ENCODE results near the gene NXPE2.

Gene NXPE2

GRCh38 chr11:114713756-114714155 lies 35.4 kb downstream of the NXPE2 start:
- H3K27ac ChIP-seq (ENCODE audit: low read length, poor library complexity, severe bottlenecking), result no peak overlapping the region
- no peak overlapping the region for H2AK5ac ChIP-seq (ENCODE audit: low read length, severe bottlenecking)
- H3K27me3 ChIP-seq (ENCODE audit: control insufficient read depth in 1 of 2, insufficient read depth in 1 of 2, low read length in 2 of 2), result no peaks in the 10 kb centered on the region
- no peak overlapping the region for H2BK120ac ChIP-seq (ENCODE audit: low read depth, low read length)
- H4K8ac ChIP-seq (ENCODE audit: low read length), result no peak overlapping the region
- H3K9me3 ChIP-seq (ENCODE audit: control insufficient read depth, low read length), result peaks cover 5% of the 10 kb centered on the region
- no peak overlapping the region for H4K91ac ChIP-seq (ENCODE audit: low read length)
- WGBS, result 95% methylated on average over 1 of the region's 2 CpGs
- H3K9ac ChIP-seq (ENCODE audit: low read length), result no peak overlapping the region
- no peaks in the 10 kb centered on the region for H3K36me3 ChIP-seq (ENCODE audit: control insufficient read depth in 1 of 2, insufficient read depth in 2 of 2, low read depth in 1 of 2, low read length in 2 of 2)
- H3K4me2 ChIP-seq (ENCODE audit: low read length, poor library complexity, severe bottlenecking), result no peak overlapping the region
- DNase-seq, result no peak
- H3K14ac ChIP-seq (ENCODE audit: low read length in 2 of 2), result no peak overlapping the region
- H3K18ac ChIP-seq (ENCODE audit: low read depth in 1 of 2, low read length in 2 of 2), result no peak overlapping the region
- no peak overlapping the region for H2BK5ac ChIP-seq (ENCODE audit: low read depth, low read length, poor library complexity, severe bottlenecking)
- no peaks in the 10 kb centered on the region for H3K79me1 ChIP-seq (replicated peaks; ENCODE audit: low read length, poor library complexity, severe bottlenecking)
- no peak overlapping the region for H3K4me3 ChIP-seq (ENCODE audit: insufficient read depth in 1 of 2, low read depth in 1 of 2, low read length in 2 of 2)
- H3K4ac ChIP-seq (ENCODE audit: low read depth in 1 of 2, low read length in 2 of 2), result no peak overlapping the region
- H2BK15ac ChIP-seq (ENCODE audit: low read depth, poor library complexity, severe bottlenecking), result no peak overlapping the region
- no peak overlapping the region for H2AFZ ChIP-seq (ENCODE audit: low read depth, low read length)
- H2BK12ac ChIP-seq (ENCODE audit: low read length in 2 of 2), result no peak overlapping the region
- no peaks in the 10 kb centered on the region for H3K4me1 ChIP-seq (ENCODE audit: control insufficient read depth, insufficient read depth, low read depth, low read length)
- H3K23ac ChIP-seq (ENCODE audit: low read length in 2 of 2), result no peak overlapping the region

GRCh38 chr11:114719562-114719961 lies 41.2 kb downstream of the NXPE2 start:
- H2AK5ac ChIP-seq (ENCODE audit: low read length, severe bottlenecking), result no peak overlapping the region
- no peak overlapping the region for H3K23ac ChIP-seq (ENCODE audit: low read length in 2 of 2)
- no peak overlapping the region for H2BK12ac ChIP-seq (ENCODE audit: low read length in 2 of 2)
- H3K4me2 ChIP-seq (ENCODE audit: low read length, poor library complexity, severe bottlenecking), result no peak overlapping the region
- H3K36me3 ChIP-seq (ENCODE audit: control insufficient read depth in 1 of 2, insufficient read depth in 2 of 2, low read depth in 1 of 2, low read length in 2 of 2), result no peaks in the 10 kb centered on the region
- no peak overlapping the region for H4K91ac ChIP-seq (ENCODE audit: low read length)
- H3K79me1 ChIP-seq (replicated peaks; ENCODE audit: low read length, poor library complexity, severe bottlenecking), result no peaks in the 10 kb centered on the region
- H3K14ac ChIP-seq (ENCODE audit: low read length in 2 of 2), result peak overlapping the region in 1 of 2 experiments; percentile 41
- no peak overlapping the region for H2BK15ac ChIP-seq (ENCODE audit: low read depth, poor library complexity, severe bottlenecking)
- H3K9me3 ChIP-seq (ENCODE audit: control insufficient read depth, low read length), result no peaks in the 10 kb centered on the region
- WGBS, result 83% methylated on average over 5 of the region's 5 CpGs
- no peak overlapping the region for H2BK5ac ChIP-seq (ENCODE audit: low read depth, low read length, poor library complexity, severe bottlenecking)
- no peak overlapping the region for H3K4ac ChIP-seq (ENCODE audit: low read depth in 1 of 2, low read length in 2 of 2)
- no peak overlapping the region for H2BK120ac ChIP-seq (ENCODE audit: low read depth, low read length)
- H3K18ac ChIP-seq (ENCODE audit: low read depth in 1 of 2, low read length in 2 of 2), result no peak overlapping the region
- no peak overlapping the region for H3K9ac ChIP-seq (ENCODE audit: low read length)
- H3K27ac ChIP-seq (ENCODE audit: low read length, poor library complexity, severe bottlenecking), result no peak overlapping the region
- no peak overlapping the region for H2AFZ ChIP-seq (ENCODE audit: low read depth, low read length)
- H3K4me3 ChIP-seq (ENCODE audit: insufficient read depth in 1 of 2, low read depth in 1 of 2, low read length in 2 of 2), result no peak overlapping the region
- no peaks in the 10 kb centered on the region for H3K4me1 ChIP-seq (ENCODE audit: control insufficient read depth, insufficient read depth, low read depth, low read length)
- no peak overlapping the region for H4K8ac ChIP-seq (ENCODE audit: low read length)
- no peaks in the 10 kb centered on the region for H3K27me3 ChIP-seq (ENCODE audit: control insufficient read depth in 1 of 2, insufficient read depth in 1 of 2, low read length in 2 of 2)
- no peak for DNase-seq

GRCh38 chr11:114724916-114725524 lies 46.7 kb downstream of the NXPE2 start:
- no peaks in the 10 kb centered on the region for H3K36me3 ChIP-seq (ENCODE audit: control insufficient read depth in 1 of 2, insufficient read depth in 2 of 2, low read depth in 1 of 2, low read length in 2 of 2)
- no peaks in the 10 kb centered on the region for H3K4me1 ChIP-seq (ENCODE audit: control insufficient read depth, insufficient read depth, low read depth, low read length)
- H3K23ac ChIP-seq (ENCODE audit: low read length in 2 of 2), result no peak overlapping the region
- no peak overlapping the region for H3K14ac ChIP-seq (ENCODE audit: low read length in 2 of 2)
- no peak overlapping the region for H3K4me3 ChIP-seq (ENCODE audit: insufficient read depth in 1 of 2, low read depth in 1 of 2, low read length in 2 of 2)
- no peak overlapping the region for H3K18ac ChIP-seq (ENCODE audit: low read depth in 1 of 2, low read length in 2 of 2)
- H4K91ac ChIP-seq (ENCODE audit: low read length), result no peak overlapping the region
- H2BK12ac ChIP-seq (ENCODE audit: low read length in 2 of 2), result no peak overlapping the region
- no peak overlapping the region for H2AK5ac ChIP-seq (ENCODE audit: low read length, severe bottlenecking)
- no peak overlapping the region for H2BK120ac ChIP-seq (ENCODE audit: low read depth, low read length)
- no peak overlapping the region for H2AFZ ChIP-seq (ENCODE audit: low read depth, low read length)
- no peaks in the 10 kb centered on the region for H3K27me3 ChIP-seq (ENCODE audit: control insufficient read depth in 1 of 2, insufficient read depth in 1 of 2, low read length in 2 of 2)
- H4K8ac ChIP-seq (ENCODE audit: low read length), result no peak overlapping the region
- no peak for DNase-seq
- H3K4ac ChIP-seq (ENCODE audit: low read depth in 1 of 2, low read length in 2 of 2), result no peak overlapping the region
- no peak overlapping the region for H3K27ac ChIP-seq (ENCODE audit: low read length, poor library complexity, severe bottlenecking)
- H3K79me1 ChIP-seq (replicated peaks; ENCODE audit: low read length, poor library complexity, severe bottlenecking), result no peaks in the 10 kb centered on the region
- H2BK15ac ChIP-seq (ENCODE audit: low read depth, poor library complexity, severe bottlenecking), result no peak overlapping the region
- no peak overlapping the region for H3K9ac ChIP-seq (ENCODE audit: low read length)
- H2BK5ac ChIP-seq (ENCODE audit: low read depth, low read length, poor library complexity, severe bottlenecking), result no peak overlapping the region
- WGBS, result 57% methylated on average over 1 of the region's 3 CpGs
- peaks cover 4% of the 10 kb centered on the region for H3K9me3 ChIP-seq (ENCODE audit: control insufficient read depth, low read length)
- no peak overlapping the region for H3K4me2 ChIP-seq (ENCODE audit: low read length, poor library complexity, severe bottlenecking)

- no peak overlapping the region for H3K18ac ChIP-seq (ENCODE audit: low read depth in 1 of 2, low read length in 2 of 2)
- H2AFZ ChIP-seq (ENCODE audit: low read depth, low read length), result no peak overlapping the region
- no peak overlapping the region for H4K8ac ChIP-seq (ENCODE audit: low read length)
- H4K91ac ChIP-seq (ENCODE audit: low read length), result no peak overlapping the region
- no peak overlapping the region for H3K4me3 ChIP-seq (ENCODE audit: insufficient read depth in 1 of 2, low read depth in 1 of 2, low read length in 2 of 2)
- H3K9ac ChIP-seq (ENCODE audit: low read length), result no peak overlapping the region
- H3K4ac ChIP-seq (ENCODE audit: low read depth in 1 of 2, low read length in 2 of 2), result no peak overlapping the region
- no peak overlapping the region for H3K27ac ChIP-seq (ENCODE audit: low read length, poor library complexity, severe bottlenecking)
- no peaks in the 10 kb centered on the region for H3K4me1 ChIP-seq (ENCODE audit: control insufficient read depth, insufficient read depth, low read depth, low read length)
- no peak overlapping the region for H2BK5ac ChIP-seq (ENCODE audit: low read depth, low read length, poor library complexity, severe bottlenecking)
- no peak overlapping the region for H3K14ac ChIP-seq (ENCODE audit: low read length in 2 of 2)
- no peak overlapping the region for H2BK12ac ChIP-seq (ENCODE audit: low read length in 2 of 2)
- peaks cover 4% of the 10 kb centered on the region for H3K9me3 ChIP-seq (ENCODE audit: control insufficient read depth, low read length)
- no peaks in the 10 kb centered on the region for H3K36me3 ChIP-seq (ENCODE audit: control insufficient read depth in 1 of 2, insufficient read depth in 2 of 2, low read depth in 1 of 2, low read length in 2 of 2)
- WGBS, result 75% methylated on average over 1 of the region's 1 CpG
- no peak overlapping the region for H2AK5ac ChIP-seq (ENCODE audit: low read length, severe bottlenecking)
- no peaks in the 10 kb centered on the region for H3K79me1 ChIP-seq (replicated peaks; ENCODE audit: low read length, poor library complexity, severe bottlenecking)
- no peaks in the 10 kb centered on the region for H3K27me3 ChIP-seq (ENCODE audit: control insufficient read depth in 1 of 2, insufficient read depth in 1 of 2, low read length in 2 of 2)
- H3K23ac ChIP-seq (ENCODE audit: low read length in 2 of 2), result no peak overlapping the region
- DNase-seq, result no peak
- H3K4me2 ChIP-seq (ENCODE audit: low read length, poor library complexity, severe bottlenecking), result no peak overlapping the region
- no peak overlapping the region for H2BK120ac ChIP-seq (ENCODE audit: low read depth, low read length)
- no peak overlapping the region for H2BK15ac ChIP-seq (ENCODE audit: low read depth, poor library complexity, severe bottlenecking)
Observed at GRCh38 chr11:114725623-114726022, 47.3 kb downstream of the NXPE2 start.
